Caco-2 (cell line): ENCODE data around the gene IL17C. TPM values are rescaled to one million over a fixed set of nuclear protein-coding genes. Genes with fewer than 3 reads are reported as not detected.

Experiments
- BruUV-seq: library from RNA; stranded (reverse); fragments of 400-500 nt; replicated peaks from 2 replicates; lab custom pipeline; 2021; lab: Mats Ljungman, UMichigan
- CTCF ChIA-PET: fragments of 300-600 bp; sonication (Branson Sonifier 250); formaldehyde crosslinking; loops from one replicate; lab custom pipeline; 2022; ENCODE audit warnings: antibody characterized with exemption; lab: Charles Lee
- POLR2A ChIA-PET: fragments of 300-600 bp; sonication (Branson Sonifier 250); formaldehyde crosslinking; loops from one replicate; lab custom pipeline; 2022; ENCODE audit warnings: antibody characterized with exemption; lab: Charles Lee
- DNase-seq, 2 experiments: peaks; one replicate each; pipeline versions ENCODE4 v3.0.0 to v3.0.0-alpha.2; 2020 to 2022
- H3K27me3 ChIP-seq: replicated peaks from 2 replicates; pipeline ENCODE4 v1.6.0; 2011; ENCODE audit warnings: low read length; ENCODE audit not compliant: control insufficient read depth, insufficient read depth
- H3K36me3 ChIP-seq: 2 replicates; pipeline ENCODE4 v1.5.1; 2011; ENCODE audit warnings: low read length; ENCODE audit not compliant: control insufficient read depth, insufficient read depth
- H3K4me1 ChIP-seq: fragments of 250-450 bp; sonication (Bioruptor Pico); 2 replicates; pipeline ENCODE4 v1.5.1; 2020; ENCODE audit warnings: mild to moderate bottlenecking
- H3K4me3 ChIP-seq: 2 replicates; pipeline ENCODE4 v1.5.1; 2011; ENCODE audit warnings: low read depth, mild to moderate bottlenecking, control low read depth, low read length
- H3K9me3 ChIP-seq: fragments of 250-450 bp; sonication (Bioruptor Pico); 2 replicates; pipeline ENCODE4 v1.5.1; 2020; ENCODE audit warnings: mild to moderate bottlenecking, moderate library complexity
- H3K27ac Mint-ChIP-seq: one replicate; pipeline ENCODE4 v1.8.0; 2022; ENCODE audit warnings: mixed read lengths; ENCODE audit not compliant: unreplicated experiment
- H3K27me3 Mint-ChIP-seq: one replicate; pipeline ENCODE4 v1.8.0; 2022; ENCODE audit warnings: mixed read lengths; ENCODE audit not compliant: insufficient read depth, unreplicated experiment
- H3K36me3 Mint-ChIP-seq: one replicate; pipeline ENCODE4 v1.8.0; 2022; ENCODE audit warnings: mild to moderate bottlenecking, mixed read lengths; ENCODE audit not compliant: insufficient read depth, unreplicated experiment
- H3K4me1 Mint-ChIP-seq: one replicate; pipeline ENCODE4 v1.8.0; 2022; ENCODE audit warnings: low read depth, mixed read lengths; ENCODE audit not compliant: unreplicated experiment
- H3K4me3 Mint-ChIP-seq: one replicate; pipeline ENCODE4 v1.8.0; 2022; ENCODE audit warnings: mild to moderate bottlenecking, moderate library complexity, mixed read lengths; ENCODE audit not compliant: unreplicated experiment
- H3K9me3 Mint-ChIP-seq: one replicate; pipeline ENCODE4 v1.8.0; 2022; ENCODE audit warnings: mixed read lengths; ENCODE audit not compliant: unreplicated experiment
- intact Hi-C: fragments of 100-400 bp; cut with micrococcal nuclease; formaldehyde crosslinking; loops from one replicate; pipeline ENCODE4 v1.10.0; 2022; ENCODE audit not compliant: unreplicated experiment
- total RNA-seq: library from RNA; stranded (reverse); gene quantifications from 2 replicates; pipeline ENCODE4 v1.2.3, GENCODE V29; 2022
- TF ChIP-seq, protein P1 (sequence below), 2 experiments: fragments of 200-600 bp in 1 of 2; IDR thresholded peaks; 1 replicate in 1 of 2; 2 replicates in 1 of 2; pipeline versions ENCODE4 v1.5.1 to v1.8.0; 2011 to 2022; ENCODE audit warnings: antibody characterized with exemption in 1 of 2, control low read depth in 1 of 2, inconsistent platforms in 1 of 2, low read depth in 1 of 2, low read length in 1 of 2, mild to moderate bottlenecking in 1 of 2, moderate library complexity in 1 of 2; ENCODE audit not compliant: insufficient read depth in 1 of 2, severe bottlenecking in 1 of 2, unreplicated experiment in 1 of 2

IL17C gene
- total RNA-seq, 1 experiment from 2014 or later, result not detected

- Mint-ChIP-seq H3K36me3 (peaks cover 89% of the 10 kb centered on the region), H3K27ac (no peak overlapping the region), H3K4me1 (no peaks in the 10 kb centered on the region), H3K4me3 (no peak overlapping the region), H3K9me3 (no peaks in the 10 kb centered on the region), H3K27me3 (no peaks in the 10 kb centered on the region)
- peaks cover 4% of the 10 kb centered on the region; the same call in 1 of the 2 replicates for H3K36me3 ChIP-seq
- TF ChIP-seq, protein P1, sequence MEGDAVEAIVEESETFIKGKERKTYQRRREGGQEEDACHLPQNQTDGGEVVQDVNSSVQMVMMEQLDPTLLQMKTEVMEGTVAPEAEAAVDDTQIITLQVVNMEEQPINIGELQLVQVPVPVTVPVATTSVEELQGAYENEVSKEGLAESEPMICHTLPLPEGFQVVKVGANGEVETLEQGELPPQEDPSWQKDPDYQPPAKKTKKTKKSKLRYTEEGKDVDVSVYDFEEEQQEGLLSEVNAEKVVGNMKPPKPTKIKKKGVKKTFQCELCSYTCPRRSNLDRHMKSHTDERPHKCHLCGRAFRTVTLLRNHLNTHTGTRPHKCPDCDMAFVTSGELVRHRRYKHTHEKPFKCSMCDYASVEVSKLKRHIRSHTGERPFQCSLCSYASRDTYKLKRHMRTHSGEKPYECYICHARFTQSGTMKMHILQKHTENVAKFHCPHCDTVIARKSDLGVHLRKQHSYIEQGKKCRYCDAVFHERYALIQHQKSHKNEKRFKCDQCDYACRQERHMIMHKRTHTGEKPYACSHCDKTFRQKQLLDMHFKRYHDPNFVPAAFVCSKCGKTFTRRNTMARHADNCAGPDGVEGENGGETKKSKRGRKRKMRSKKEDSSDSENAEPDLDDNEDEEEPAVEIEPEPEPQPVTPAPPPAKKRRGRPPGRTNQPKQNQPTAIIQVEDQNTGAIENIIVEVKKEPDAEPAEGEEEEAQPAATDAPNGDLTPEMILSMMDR (IDR thresholded peaks at IDR 0.05; ENCODE audit: insufficient read depth in 1 of 2, low read depth in 1 of 2, low read length in 1 of 2, severe bottlenecking in 1 of 2, unreplicated experiment in 1 of 2), result peak in 1 of 2 experiments; percentile 29
- H3K4me3 ChIP-seq, result no peak overlapping the region
- no peaks in the 10 kb centered on the region for H3K27me3 ChIP-seq
- DNase-seq, result peak; percentile 54 to 69
- H3K4me1 ChIP-seq, result peaks cover 3% of the 10 kb centered on the region; the same call in 1 of the 2 replicates
- ChIA-PET CTCF (interaction anchor here (0.7 to 1.3 kb wide), 3 partner anchors 15 to 165 kb away, joined by 3 to 6 read pairs (median 5); no protein-coding TSS in a partner anchor), POLR2A (interaction anchor here (1.3 kb wide), 1 partner anchor 63 kb away, joined by 3 read pairs; the partner anchor contains the start of gene ZC3H18)
- H3K9me3 ChIP-seq, result no peaks in the 10 kb centered on the region
- intact Hi-C loops, result no loop called here
- BruUV-seq, result no TSS peak
Observed at GRCh38 chr16:88633684-88634140, 4.7 kb upstream of the IL17C start.

- intact Hi-C loops, result no loop called here
- Mint-ChIP-seq H3K4me1 (no peaks in the 10 kb centered on the region), H3K4me3 (no peak overlapping the region), H3K36me3 (peaks cover 87% of the 10 kb centered on the region), H3K9me3 (no peaks in the 10 kb centered on the region), H3K27ac (no peak overlapping the region), H3K27me3 (no peaks in the 10 kb centered on the region)
- H3K4me3 ChIP-seq, result no peak overlapping the region
- POLR2A ChIA-PET, result no interaction called here
- peaks cover 4% of the 10 kb centered on the region; the same call in 1 of the 2 replicates for H3K36me3 ChIP-seq
- H3K9me3 ChIP-seq, result no peaks in the 10 kb centered on the region
- CTCF ChIA-PET, result no interaction called here
- no TSS peak for BruUV-seq
- DNase-seq, result no peak
- H3K4me1 ChIP-seq, result peaks cover 9% of the 10 kb centered on the region; the same call in 1 of the 2 replicates
- no peaks in the 10 kb centered on the region for H3K27me3 ChIP-seq
- TF ChIP-seq, protein P1 (IDR thresholded peaks at IDR 0.05; ENCODE audit: insufficient read depth in 1 of 2, low read depth in 1 of 2, low read length in 1 of 2, severe bottlenecking in 1 of 2, unreplicated experiment in 1 of 2), result no peak
Observed at GRCh38 chr16:88634141-88634993, 4.0 kb upstream of the IL17C start.

- intact Hi-C loops, result no loop called here
- Mint-ChIP-seq H3K36me3 (peaks cover 86% of the 10 kb centered on the region), H3K27me3 (no peaks in the 10 kb centered on the region), H3K27ac (no peak overlapping the region), H3K4me3 (peak overlapping the region; percentile 18), H3K4me1 (no peaks in the 10 kb centered on the region), H3K9me3 (no peaks in the 10 kb centered on the region)
- DNase-seq, result no peak
- Histone ChIP-seq H3K27me3 (no peaks in the 10 kb centered on the region), H3K9me3 (no peaks in the 10 kb centered on the region), H3K36me3 (0 out of 2 replicates have a peak, but pooled peaks cover 1% of the 10 kb centered on the region), H3K4me3 (no peak overlapping the region), H3K4me1 (peaks cover 12% of the 10 kb centered on the region; the same call in 1 of the 2 replicates)
- ChIA-PET CTCF (no interaction called here), POLR2A (no interaction called here)
- TF ChIP-seq, protein P1 (IDR thresholded peaks at IDR 0.05; ENCODE audit: insufficient read depth in 1 of 2, low read depth in 1 of 2, low read length in 1 of 2, severe bottlenecking in 1 of 2, unreplicated experiment in 1 of 2), result peak; percentile 11 to 14
- BruUV-seq, result no TSS peak
Observed at GRCh38 chr16:88634994-88635670, 3.2 kb upstream of the IL17C start.
